Prostate gland (tissue), 2 donors: ENCODE results near the gene KHDRBS1. TPM values are rescaled to one million over a fixed set of nuclear protein-coding genes. Genes with fewer than 3 reads are reported as not detected.
A peak's percentile ranks its signal among the peaks of the same experiment; 100 is the strongest.

Experiments used
- DNase-seq: peaks from one replicate; pipeline ENCODE4 v3.0.0-alpha.2; 2019; ENCODE audit warnings: low spot score
- H3K27ac ChIP-seq, 2 donors: fragments of 200-600 bp; sonication (generic); 2 replicates each; pipeline ENCODE4 v1.5.1; 2017 to 2019
- H3K27me3 ChIP-seq: fragments of 200-600 bp; sonication (generic); replicated peaks from 2 replicates; pipeline ENCODE4 v1.5.1; 2019; ENCODE audit not compliant: insufficient read depth
- H3K36me3 ChIP-seq, 2 donors: fragments of 200-600 bp; sonication (generic); 1 replicate in 1 of 2; 2 replicates in 1 of 2; pipeline versions ENCODE4 v1.5.1 to v1.8.1; 2017 to 2019
- H3K4me1 ChIP-seq: fragments of 200-600 bp; sonication (generic); replicated peaks from 2 replicates; pipeline ENCODE4 v1.5.1; 2019
- H3K4me3 ChIP-seq, 2 donors: fragments of 200-600 bp; sonication (generic); 2 replicates each; pipeline ENCODE4 v1.5.1; 2017 to 2019
- H3K9me3 ChIP-seq: fragments of 200-600 bp; sonication (generic); 2 replicates; pipeline ENCODE4 v1.5.1; 2017
- POLR2A ChIP-seq: fragments of 450-650 bp; IDR thresholded peaks from one replicate; pipeline ENCODE4 v1.6.1; 2016; ENCODE audit warnings: antibody characterized with exemption, mild to moderate bottlenecking
- POLR2AphosphoS5 ChIP-seq: sonication (generic); formaldehyde crosslinking; IDR thresholded peaks from one replicate; pipeline ENCODE4 v1.6.1; 2017; ENCODE audit warnings: antibody characterized with exemption
- WGBS: methylation state at CpG from one replicate; pipeline ENCODE4 v1.1.5; 2018; 5-methylcytosine and 5-hydroxymethylcytosine counted together
- intact Hi-C: fragments of 100-400 bp; cut with DNase I; formaldehyde crosslinking; loops from one replicate; pipeline ENCODE4 v1.14.2; 2022
- total RNA-seq, 2 donors: library from RNA; depleted of rRNA; stranded (reverse); fragments of >200 nt; gene quantifications; one replicate each; pipeline ENCODE4 v1.1.0, GENCODE V29; 2016
- TF ChIP-seq, protein P1 (sequence below), 4 experiments: fragments of 200-600 bp in 2 of 4; fragments of 450-650 bp in 2 of 4; sonication (generic) in 2 of 4; IDR thresholded peaks; 1 replicate in 3 of 4; 2 replicates in 1 of 4; pipeline ENCODE4 v1.5.1; 2016 to 2019; ENCODE audit warnings: antibody characterized with exemption in 4 of 4, mild to moderate bottlenecking in 2 of 4, moderate library complexity in 2 of 4

KHDRBS1 gene
- total RNA-seq, 2 donors from 2014 or later = 77.3 to 77.6 TPM

DNA sequence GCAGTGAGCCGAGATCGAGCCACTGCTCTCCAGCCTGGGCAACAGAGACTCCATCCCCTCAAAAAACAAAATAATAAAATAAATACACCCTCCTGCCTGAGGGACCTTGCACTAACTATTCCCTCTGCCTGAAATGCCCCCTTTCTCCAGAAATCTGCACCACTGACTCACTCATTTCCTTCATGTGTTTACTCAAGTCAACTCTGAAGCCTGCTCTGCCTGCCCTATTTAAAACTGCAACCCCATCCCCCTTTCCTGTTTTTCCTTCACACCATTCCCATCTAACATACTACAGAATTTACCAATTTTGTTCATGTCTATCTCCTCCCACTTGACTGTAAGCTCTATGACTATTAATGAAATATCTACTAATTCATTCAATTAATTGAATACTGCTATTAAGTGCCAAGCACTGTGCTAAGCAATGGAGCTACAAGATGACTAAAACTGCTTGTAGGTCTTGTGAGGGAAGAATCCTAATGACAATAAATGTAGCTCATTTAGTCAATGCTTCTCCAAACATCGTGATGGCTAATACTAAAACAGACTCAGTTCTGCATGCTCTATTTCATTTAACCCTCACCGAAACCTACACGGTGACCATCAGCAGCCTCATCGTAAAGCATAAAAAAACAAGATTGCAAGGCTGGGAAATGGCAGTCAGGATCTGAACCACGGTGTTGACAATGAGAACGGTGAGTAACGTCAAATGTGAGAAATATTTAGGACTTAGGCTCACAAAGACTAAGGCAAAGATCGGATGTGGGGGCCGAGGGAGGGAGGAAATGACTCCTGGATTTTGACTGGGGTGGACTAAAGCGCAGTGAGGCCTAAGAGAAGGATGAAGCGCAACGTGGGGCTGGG, 58.3 kb downstream of the KHDRBS1 start:
- no peak for DNase-seq
- intact Hi-C loops = loop anchor here (5.0 kb wide), 1 partner anchor 405 kb away; no protein-coding TSS in a partner anchor
- peak overlapping the region; percentile 94 to 97 for H3K27ac ChIP-seq
- H3K4me3 ChIP-seq = peak overlapping the region; percentile 73 to 86
- no peak for TF ChIP-seq POLR2AphosphoS5
- no peak for TF ChIP-seq POLR2A
- TF ChIP-seq, protein P1, sequence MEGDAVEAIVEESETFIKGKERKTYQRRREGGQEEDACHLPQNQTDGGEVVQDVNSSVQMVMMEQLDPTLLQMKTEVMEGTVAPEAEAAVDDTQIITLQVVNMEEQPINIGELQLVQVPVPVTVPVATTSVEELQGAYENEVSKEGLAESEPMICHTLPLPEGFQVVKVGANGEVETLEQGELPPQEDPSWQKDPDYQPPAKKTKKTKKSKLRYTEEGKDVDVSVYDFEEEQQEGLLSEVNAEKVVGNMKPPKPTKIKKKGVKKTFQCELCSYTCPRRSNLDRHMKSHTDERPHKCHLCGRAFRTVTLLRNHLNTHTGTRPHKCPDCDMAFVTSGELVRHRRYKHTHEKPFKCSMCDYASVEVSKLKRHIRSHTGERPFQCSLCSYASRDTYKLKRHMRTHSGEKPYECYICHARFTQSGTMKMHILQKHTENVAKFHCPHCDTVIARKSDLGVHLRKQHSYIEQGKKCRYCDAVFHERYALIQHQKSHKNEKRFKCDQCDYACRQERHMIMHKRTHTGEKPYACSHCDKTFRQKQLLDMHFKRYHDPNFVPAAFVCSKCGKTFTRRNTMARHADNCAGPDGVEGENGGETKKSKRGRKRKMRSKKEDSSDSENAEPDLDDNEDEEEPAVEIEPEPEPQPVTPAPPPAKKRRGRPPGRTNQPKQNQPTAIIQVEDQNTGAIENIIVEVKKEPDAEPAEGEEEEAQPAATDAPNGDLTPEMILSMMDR (IDR thresholded peaks at IDR 0.05) = no peak
- WGBS = 17% methylated on average over 14 of the region's 14 CpGs
- peaks cover 4% of the 10 kb centered on the region for H3K4me1 ChIP-seq
- no peaks in the 10 kb centered on the region for H3K27me3 ChIP-seq
- H3K9me3 ChIP-seq = no peaks in the 10 kb centered on the region
- peaks cover 0 to 4% of the 10 kb centered on the region in 2 donors for H3K36me3 ChIP-seq

DNA sequence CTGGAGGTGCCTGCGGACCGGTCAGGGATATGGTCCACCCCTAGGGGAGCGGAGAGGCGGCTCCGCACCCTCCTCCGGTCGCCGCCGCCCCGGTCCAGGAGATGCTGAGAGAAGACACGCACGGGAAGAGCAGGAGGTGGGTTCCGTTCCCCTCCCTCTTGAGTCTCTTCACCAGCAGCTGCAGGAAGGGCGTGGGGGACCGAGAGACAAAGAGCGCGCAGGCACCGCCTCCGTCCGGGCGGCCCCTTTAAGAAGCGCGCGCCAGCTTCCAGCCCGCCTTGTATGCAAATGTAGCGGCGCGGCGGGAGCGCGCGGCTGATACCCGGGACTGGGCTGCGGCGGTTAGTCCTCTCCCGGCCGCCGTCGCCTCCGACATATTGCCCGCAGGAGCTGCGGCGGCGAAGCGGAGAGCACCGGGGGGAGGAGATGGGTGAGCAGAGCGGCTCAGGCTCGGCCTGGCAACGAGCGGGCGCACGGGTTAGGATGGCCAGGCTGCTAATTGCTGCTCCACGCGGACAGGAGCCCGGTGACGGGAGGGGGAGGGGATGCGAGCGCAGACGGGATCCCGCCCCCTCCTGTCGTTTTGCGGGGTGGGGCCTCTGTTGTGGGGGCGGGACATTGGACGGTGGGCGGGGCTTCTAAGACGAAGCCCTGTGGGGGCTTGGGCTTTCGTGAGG, 59.1 kb downstream of the KHDRBS1 start, which contains the start of gene TMEM39B:
Gene TMEM39B, plus strand, starts transcription at position 318 of the 677 bp plus-strand sequence. Its CDS starts 109 bp downstream, at position 427.
- Histone ChIP-seq H3K9me3 (no peaks in the 10 kb centered on the region), H3K27ac (peak within 1 kb of the TSS; percentile 94 to 97), H3K36me3 (peaks cover 0 to 4% of the 10 kb centered on the region in 2 donors), H3K27me3 (no peaks in the 10 kb centered on the region), H3K4me1 (peaks cover 4% of the 10 kb centered on the region), H3K4me3 (peak within 1 kb of the TSS; percentile 73 to 86)
- TF ChIP-seq, protein P1 (IDR thresholded peaks at IDR 0.05) = peak in 2 of 4 experiments; percentile 22 to 34
- peak; percentile 65 for TF ChIP-seq POLR2A
- TF ChIP-seq POLR2AphosphoS5 = peak; percentile 96
- DNase-seq = peak; percentile 94
- WGBS = under 1% methylated on average over 66 of the region's 67 CpGs
- intact Hi-C loops = loop anchor here (5.0 kb wide), 1 partner anchor 405 kb away; no protein-coding TSS in a partner anchor

DNA sequence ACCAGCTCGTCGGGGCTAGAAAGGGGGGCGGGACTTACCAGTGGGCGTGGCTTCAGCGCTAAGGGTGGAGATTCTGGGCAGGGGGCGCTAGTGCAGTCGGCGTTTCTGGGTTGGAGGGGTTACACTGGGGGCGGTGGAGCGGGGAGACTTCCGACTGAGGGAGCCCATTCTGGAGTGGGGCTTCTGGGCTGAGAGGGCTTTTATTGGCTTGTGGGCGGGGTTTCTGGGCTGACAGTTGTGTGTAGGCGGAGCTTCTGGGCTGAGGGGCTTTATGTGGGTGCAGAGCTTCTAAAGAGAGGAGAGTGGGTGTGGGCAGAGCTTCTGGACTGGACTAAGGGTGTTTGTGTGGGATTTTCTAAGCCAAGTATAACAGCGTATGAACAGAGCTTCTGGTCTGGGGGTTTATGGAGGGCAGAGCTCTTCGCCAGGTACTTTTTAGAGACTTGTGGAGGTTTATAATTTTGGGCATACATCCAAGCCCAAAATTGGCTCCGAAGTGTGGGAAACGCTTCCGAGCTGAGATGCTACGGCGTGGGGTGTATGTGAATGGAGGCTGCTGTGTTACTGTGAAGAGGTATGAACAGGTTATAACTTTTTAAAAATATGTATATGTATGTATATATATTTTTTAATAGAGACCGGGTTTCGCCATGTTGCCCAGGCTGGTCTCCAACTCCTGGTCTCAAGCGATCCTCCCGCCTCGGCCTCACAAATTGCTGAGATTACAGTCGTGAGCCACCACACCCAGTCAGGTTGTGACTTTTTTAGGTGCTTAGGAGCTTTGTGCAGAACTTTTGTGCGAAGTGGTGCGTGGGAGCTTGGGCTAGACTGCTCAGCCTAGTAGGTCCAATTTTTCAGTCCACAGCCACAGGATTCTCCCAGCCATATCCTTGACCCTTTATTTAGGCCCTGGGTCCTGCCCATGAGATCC, 59.9 kb downstream of the KHDRBS1 start:
- H3K36me3 ChIP-seq = peaks cover 0 to 4% of the 10 kb centered on the region in 2 donors
- DNase-seq = no peak
- H3K27me3 ChIP-seq = no peaks in the 10 kb centered on the region
- 27% methylated on average over 28 of the region's 28 CpGs for WGBS
- H3K27ac ChIP-seq = peak overlapping the region; percentile 94 to 97
- H3K4me1 ChIP-seq = peaks cover 4% of the 10 kb centered on the region
- H3K4me3 ChIP-seq = peak overlapping the region; percentile 73 to 86
- no peaks in the 10 kb centered on the region for H3K9me3 ChIP-seq
- TF ChIP-seq POLR2A = no peak
- TF ChIP-seq, protein P1 (IDR thresholded peaks at IDR 0.05) = peak in 3 of 4 experiments; percentile 17 to 32 (median 23)
- TF ChIP-seq POLR2AphosphoS5 = no peak
- intact Hi-C loops = loop anchor here (5.0 kb wide), 1 partner anchor 406 kb away; no protein-coding TSS in a partner anchor

DNA sequence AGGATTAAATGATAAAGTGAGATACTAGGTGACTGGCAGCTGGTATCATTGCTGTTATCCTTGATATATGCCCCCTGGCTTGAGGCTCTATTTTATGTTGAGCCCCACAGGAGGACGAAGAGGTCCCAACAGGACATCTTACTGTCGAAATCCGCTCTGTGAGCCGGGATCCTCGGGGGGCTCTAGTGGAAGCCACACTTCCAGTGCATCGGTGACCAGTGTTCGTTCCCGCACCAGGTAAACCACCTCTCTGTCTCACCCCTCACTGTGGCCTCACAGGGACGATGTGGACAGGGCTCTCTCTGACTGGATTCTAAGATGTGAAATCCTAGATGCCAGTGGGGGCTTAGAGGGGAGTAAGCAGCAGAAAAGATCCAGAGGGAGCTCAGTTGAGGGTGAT, 61.2 kb downstream of the KHDRBS1 start:
- H3K9me3 ChIP-seq = no peaks in the 10 kb centered on the region
- no peak for DNase-seq
- H3K27me3 ChIP-seq = no peaks in the 10 kb centered on the region
- 92% methylated on average over 9 of the region's 9 CpGs for WGBS
- no peak overlapping the region for H3K4me3 ChIP-seq
- H3K4me1 ChIP-seq = peaks cover 4% of the 10 kb centered on the region
- no peak for TF ChIP-seq POLR2AphosphoS5
- TF ChIP-seq, protein P1 (IDR thresholded peaks at IDR 0.05) = no peak
- TF ChIP-seq POLR2A = no peak
- no peak overlapping the region for H3K27ac ChIP-seq
- H3K36me3 ChIP-seq = peaks cover 0 to 4% of the 10 kb centered on the region in 2 donors
- intact Hi-C loops = loop anchor here (5.0 kb wide), 1 partner anchor 408 kb away; no protein-coding TSS in a partner anchor
